Nephron (organoid): ENCODE measurements around the gene TKTL1.

Source experiments
- H3K27ac Mint-ChIP-seq, 3 experiments: 2 replicates each; pipeline ENCODE4 v1.8.0; 2020; ENCODE audit warnings: mixed read lengths in 3 of 3, mild to moderate bottlenecking in 2 of 3, moderate library complexity in 1 of 3
- H3K27me3 Mint-ChIP-seq: 2 replicates; pipeline ENCODE4 v1.8.0; 2021; ENCODE audit warnings: low read depth, mild to moderate bottlenecking, moderate library complexity, mixed read lengths
- H3K36me3 Mint-ChIP-seq: 2 replicates; pipeline ENCODE4 v1.8.0; 2020; ENCODE audit warnings: low read depth, mixed read lengths
- H3K4me1 Mint-ChIP-seq: 2 replicates; pipeline ENCODE4 v1.8.0; 2020; ENCODE audit warnings: mixed read lengths
- H3K4me3 Mint-ChIP-seq, 3 experiments: 2 replicates each; pipeline ENCODE4 v1.8.0; 2020; ENCODE audit warnings: mild to moderate bottlenecking in 3 of 3, mixed read lengths in 3 of 3, moderate library complexity in 2 of 3
- H3K9me3 Mint-ChIP-seq: 2 replicates; pipeline ENCODE4 v1.8.0; 2020; ENCODE audit warnings: mixed read lengths
- TF ChIP-seq, protein P1 (sequence below), 3 experiments: fragments of 200-600 bp; sonication (generic); IDR thresholded peaks; one replicate each; pipeline ENCODE4 v1.5.0; 2021; ENCODE audit warnings: antibody characterized with exemption in 3 of 3; ENCODE audit not compliant: unreplicated experiment in 3 of 3

TKTL1 gene

GRCh38 chrX:154353172-154353843, 57.7 kb downstream of the TKTL1 start:
- no peak overlapping the region for H3K4me3 Mint-ChIP-seq

GRCh38 chrX:154354013-154354412, 58.4 kb downstream of the TKTL1 start:
- Mint-ChIP-seq H3K27me3 (no peaks in the 10 kb centered on the region), H3K4me1 (no peaks in the 10 kb centered on the region), H3K4me3 (no peak overlapping the region), H3K36me3 (peaks cover 15% of the 10 kb centered on the region), H3K27ac (no peak overlapping the region), H3K9me3 (peaks cover 5% of the 10 kb centered on the region)
- TF ChIP-seq, protein P1, sequence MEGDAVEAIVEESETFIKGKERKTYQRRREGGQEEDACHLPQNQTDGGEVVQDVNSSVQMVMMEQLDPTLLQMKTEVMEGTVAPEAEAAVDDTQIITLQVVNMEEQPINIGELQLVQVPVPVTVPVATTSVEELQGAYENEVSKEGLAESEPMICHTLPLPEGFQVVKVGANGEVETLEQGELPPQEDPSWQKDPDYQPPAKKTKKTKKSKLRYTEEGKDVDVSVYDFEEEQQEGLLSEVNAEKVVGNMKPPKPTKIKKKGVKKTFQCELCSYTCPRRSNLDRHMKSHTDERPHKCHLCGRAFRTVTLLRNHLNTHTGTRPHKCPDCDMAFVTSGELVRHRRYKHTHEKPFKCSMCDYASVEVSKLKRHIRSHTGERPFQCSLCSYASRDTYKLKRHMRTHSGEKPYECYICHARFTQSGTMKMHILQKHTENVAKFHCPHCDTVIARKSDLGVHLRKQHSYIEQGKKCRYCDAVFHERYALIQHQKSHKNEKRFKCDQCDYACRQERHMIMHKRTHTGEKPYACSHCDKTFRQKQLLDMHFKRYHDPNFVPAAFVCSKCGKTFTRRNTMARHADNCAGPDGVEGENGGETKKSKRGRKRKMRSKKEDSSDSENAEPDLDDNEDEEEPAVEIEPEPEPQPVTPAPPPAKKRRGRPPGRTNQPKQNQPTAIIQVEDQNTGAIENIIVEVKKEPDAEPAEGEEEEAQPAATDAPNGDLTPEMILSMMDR (IDR thresholded peaks at IDR 0.05; ENCODE audit: unreplicated experiment in 3 of 3), result no peak

More at GRCh38 chrX:154353172-154353843, 57.7 kb downstream of the TKTL1 start:
- H3K9me3 Mint-ChIP-seq, result no peaks in the 10 kb centered on the region
- H3K36me3 Mint-ChIP-seq, result peaks cover 10% of the 10 kb centered on the region
- H3K27me3 Mint-ChIP-seq, result no peaks in the 10 kb centered on the region
- no peak overlapping the region for H3K27ac Mint-ChIP-seq
- no peaks in the 10 kb centered on the region for H3K4me1 Mint-ChIP-seq
- TF ChIP-seq, protein P1 (IDR thresholded peaks at IDR 0.05; ENCODE audit: unreplicated experiment in 3 of 3), result no peak

GRCh38 chrX:154354516-154354915, 58.9 kb downstream of the TKTL1 start:
- H3K27me3 Mint-ChIP-seq, result no peaks in the 10 kb centered on the region
- H3K4me1 Mint-ChIP-seq, result no peaks in the 10 kb centered on the region
- peaks cover 5% of the 10 kb centered on the region for H3K9me3 Mint-ChIP-seq
- H3K27ac Mint-ChIP-seq, result no peak overlapping the region
- H3K36me3 Mint-ChIP-seq, result peaks cover 15% of the 10 kb centered on the region
- H3K4me3 Mint-ChIP-seq, result no peak overlapping the region
- TF ChIP-seq, protein P1 (IDR thresholded peaks at IDR 0.05; ENCODE audit: unreplicated experiment in 3 of 3), result no peak

- peaks cover 15% of the 10 kb centered on the region for H3K36me3 Mint-ChIP-seq
- no peaks in the 10 kb centered on the region for H3K27me3 Mint-ChIP-seq
- TF ChIP-seq, protein P1 (IDR thresholded peaks at IDR 0.05; ENCODE audit: unreplicated experiment in 3 of 3), result no peak
- peaks cover 5% of the 10 kb centered on the region for H3K9me3 Mint-ChIP-seq
- no peak overlapping the region for H3K4me3 Mint-ChIP-seq
- no peak overlapping the region for H3K27ac Mint-ChIP-seq
- no peaks in the 10 kb centered on the region for H3K4me1 Mint-ChIP-seq
Measured at GRCh38 chrX:154355094-154355775, 59.6 kb downstream of the TKTL1 start.

- Mint-ChIP-seq H3K4me3 (no peak overlapping the region), H3K9me3 (peaks cover 5% of the 10 kb centered on the region), H3K27me3 (no peaks in the 10 kb centered on the region), H3K36me3 (peaks cover 18% of the 10 kb centered on the region), H3K27ac (no peak overlapping the region), H3K4me1 (no peaks in the 10 kb centered on the region)
- TF ChIP-seq, protein P1 (IDR thresholded peaks at IDR 0.05; ENCODE audit: unreplicated experiment in 3 of 3), result no peak
Measured at GRCh38 chrX:154355776-154356140, 60.2 kb downstream of the TKTL1 start.

- TF ChIP-seq, protein P1 (IDR thresholded peaks at IDR 0.05; ENCODE audit: unreplicated experiment in 3 of 3), result no peak
- no peaks in the 10 kb centered on the region for H3K4me1 Mint-ChIP-seq
- H3K4me3 Mint-ChIP-seq, result no peak overlapping the region
- peaks cover 5% of the 10 kb centered on the region for H3K9me3 Mint-ChIP-seq
- no peak overlapping the region for H3K27ac Mint-ChIP-seq
- peaks cover 18% of the 10 kb centered on the region for H3K36me3 Mint-ChIP-seq
- no peaks in the 10 kb centered on the region for H3K27me3 Mint-ChIP-seq
Measured at GRCh38 chrX:154356596-154356995, 61.0 kb downstream of the TKTL1 start.
